ENCODE measurements around the gene C1GALT1. TPM values are rescaled to one million over a fixed set of nuclear protein-coding genes. Genes with fewer than 3 reads are reported as not detected.

Gene C1GALT1
- total and polyA plus RNA-seq, 9 of the 15 experiments (the other 6 are each of a cell fraction or from before 2014, with no cell fraction given), result 5.0 to 33.2 (median 24.1) TPM

DNA sequence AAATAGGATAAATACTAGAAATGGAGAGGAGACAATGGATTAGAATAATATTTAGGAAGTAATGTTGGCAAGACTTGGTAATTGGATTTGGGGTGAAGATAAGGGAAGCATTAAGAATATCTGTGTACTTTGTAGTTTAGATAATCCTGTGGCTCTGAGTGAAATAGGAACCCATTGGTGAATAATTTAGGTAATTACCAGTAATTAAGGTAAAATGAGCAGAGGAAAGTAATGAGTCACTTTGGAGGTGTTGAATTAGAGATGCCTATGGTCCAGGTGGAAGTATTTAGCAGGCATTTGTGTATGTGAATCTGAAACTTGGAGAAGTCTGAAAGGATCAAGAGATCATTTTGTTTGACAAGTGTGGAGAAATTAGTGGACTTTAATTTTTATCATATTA is 5.7 kb downstream of the C1GALT1 start:
- no peak overlapping the region for H3K27ac ChIP-seq (ENCODE audit: extremely low read depth, low read depth, low read length)
- in situ Hi-C loops (cut with MboI) (no loop called here), intact Hi-C loops (cut with micrococcal nuclease) (loop anchor here (10.0 kb wide), 1 partner anchor 193 kb away; no protein-coding TSS in a partner anchor)
- H3K36me3 ChIP-seq (ENCODE audit: control insufficient read depth, insufficient read depth, low read length), result peaks cover 19% of the 10 kb centered on the region
- POLR2A ChIA-PET, result interaction anchor here (1.3 kb wide), 1 partner anchor 9 kb away, joined by 4 read pairs; no protein-coding TSS in a partner anchor
- H2AFZ ChIP-seq (ENCODE audit: low read depth, low read length), result no peak overlapping the region
- no peak for DNase-seq (ENCODE audit: extremely low read depth in 1 of 4, low spot score in 3 of 4)
- peaks cover 85% of the 10 kb centered on the region for H3K79me2 ChIP-seq (ENCODE audit: control insufficient read depth, insufficient read depth, low read length)
- H3K9ac ChIP-seq (ENCODE audit: insufficient read depth in 1 of 2, low read depth in 2 of 2, low read length in 2 of 2), result no peak overlapping the region
- BruUV-seq (replicated peaks), result no TSS peak
- H3K4me1 ChIP-seq (replicated peaks in 1 of 2; ENCODE audit: control insufficient read depth in 2 of 2, insufficient read depth in 2 of 2, low read length in 2 of 2), result peaks cover 2 to 6% of the 10 kb centered on the region in 2 experiments; a peak in 3 of 5 replicates
- no peaks in the 10 kb centered on the region for H3K27me3 ChIP-seq (ENCODE audit: control insufficient read depth in 2 of 2, insufficient read depth in 2 of 2, low read length in 2 of 2)
- no peak for TF ChIP-seq KAT2B (IDR thresholded peaks at IDR 0.05; ENCODE audit: low read depth, low read length)
- TF ChIP-seq ZNF609 (CRISPR knock-in tag; IDR thresholded peaks at IDR 0.05; ENCODE audit: borderline replicate concordance), result no peak
- no peak for TF ChIP-seq LEF1 (IDR thresholded peaks at IDR 0.05)
- TF ChIP-seq PHF20 (IDR thresholded peaks at IDR 0.05; ENCODE audit: partially characterized antibody), result no peak
- TF ChIP-seq DIDO1 (tag; IDR thresholded peaks at IDR 0.05; ENCODE audit: low read depth), result no peak
- no peak for TF ChIP-seq ZFP36 (IDR thresholded peaks at IDR 0.05; ENCODE audit: low read depth, low read length, partially characterized antibody)
- TF ChIP-seq NUFIP1 (IDR thresholded peaks at IDR 0.05; ENCODE audit: partially characterized antibody), result no peak
- TF ChIP-seq KLF1 (tag; IDR thresholded peaks at IDR 0.05), result no peak
- TF ChIP-seq TFAM (CRISPR knock-in tag; conservative IDR thresholded peaks at IDR 0.05), result no peak
- TF ChIP-seq PATZ1 (CRISPR knock-in tag; IDR thresholded peaks at IDR 0.05; ENCODE audit: borderline replicate concordance), result no peak
- CTCF ChIA-PET (ENCODE audit: low intra/inter-chr PET ratio), result no interaction called here
- no peaks in the 10 kb centered on the region for H4K20me1 ChIP-seq (replicated peaks; ENCODE audit: control insufficient read depth, insufficient read depth, low read length)
- no peak for ATAC-seq
- 0 out of 2 replicates have a peak, but pooled peaks cover 2% of the 10 kb centered on the region for H3K9me3 ChIP-seq (replicated peaks; ENCODE audit: control insufficient read depth, insufficient read depth, low read depth, low read length)
- H3K4me3 ChIP-seq, result no peak overlapping the region
- FAIRE-seq, result no peak
- H3K4me2 ChIP-seq (ENCODE audit: insufficient read depth, low read length), result no peak overlapping the region
- H3K9me1 ChIP-seq (ENCODE audit: control insufficient read depth, insufficient read depth, low read length), result no peaks in the 10 kb centered on the region

Measured in K562 (cell line).